B cell (primary cell): ENCODE results near the gene SWSAP1. TPM values are rescaled to one million over a fixed set of nuclear protein-coding genes. Genes with fewer than 3 reads are reported as not detected.
A peak's percentile ranks its signal among the peaks of the same experiment; 100 is the strongest.

Source experiments
- ATAC-seq: fragments of 200-7000 bp; cut with Tn5 transposase; one replicate; pipeline ENCODE4 v1.10.0; 2021; ENCODE audit warnings: low read depth, mild to moderate bottlenecking, moderate number of reproducible peaks, moderate library complexity
- CTCF ChIA-PET: fragments of 350-600 bp; sonication (Branson Sonifier 250); formaldehyde crosslinking; loops from one replicate; lab custom pipeline; 2021; ENCODE audit warnings: antibody characterized with exemption, inconsistent platforms; lab: Charles Lee
- POLR2A ChIA-PET: fragments of 350-600 bp; sonication (Branson Sonifier 250); formaldehyde crosslinking; loops from one replicate; lab custom pipeline; 2021; ENCODE audit warnings: antibody characterized with exemption; lab: Charles Lee
- DNase-seq: peaks from one replicate; pipeline ENCODE4 v3.0.0; 2013
- H2AFZ ChIP-seq: 2 replicates; pipeline ENCODE4 v1.6.1; 2012; ENCODE audit warnings: mild to moderate bottlenecking, low read depth, low read length; ENCODE audit not compliant: insufficient read depth, poor library complexity, severe bottlenecking
- H3K27ac ChIP-seq, 2 donors: 1 replicate in 1 of 2; 2 replicates in 1 of 2; pipeline ENCODE4 v1.5.1; 2012 to 2013; ENCODE audit warnings: low read length in 2 of 2, mild to moderate bottlenecking in 2 of 2, moderate library complexity in 1 of 2
- H3K27me3 ChIP-seq, 4 experiments: fragments of 200-600 bp in 1 of 4; sonication (generic) in 1 of 4; replicated peaks in 1 of 4; 1 replicate in 2 of 4; 2 replicates in 2 of 4; pipeline versions ENCODE4 v1.6.1 to v1.7.0; 2013 to 2016; ENCODE audit warnings: low read length in 3 of 4, mild to moderate bottlenecking in 2 of 4, mixed read lengths in 1 of 4, moderate library complexity in 1 of 4; ENCODE audit not compliant: insufficient read depth in 4 of 4, control insufficient read depth in 3 of 4; ENCODE audit errors: control extremely low read depth in 1 of 4
- H3K36me3 ChIP-seq, 2 experiments: replicated peaks in 1 of 2; 1 replicate in 1 of 2; 2 replicates in 1 of 2; pipeline versions ENCODE4 v1.6.1 to v1.7.1; 2013; ENCODE audit warnings: low read length in 1 of 2; ENCODE audit not compliant: insufficient read depth in 2 of 2, control insufficient read depth in 1 of 2; ENCODE audit errors: control extremely low read depth in 1 of 2, extremely low read depth in 1 of 2
- H3K4me1 ChIP-seq, 2 donors: fragments of 200-600 bp in 1 of 2; sonication (generic) in 1 of 2; 1 replicate in 1 of 2; 2 replicates in 1 of 2; pipeline versions ENCODE4 v1.5.1 to v1.6.1; 2013 to 2017; ENCODE audit warnings: low read length in 2 of 2; ENCODE audit not compliant: control insufficient read depth in 2 of 2, insufficient read depth in 2 of 2
- H3K4me2 ChIP-seq: replicated peaks from 2 replicates; pipeline ENCODE3; 2012; ENCODE audit warnings: mild to moderate bottlenecking, low read depth, low read length; ENCODE audit not compliant: poor library complexity, severe bottlenecking
- H3K4me3 ChIP-seq, 5 experiments: fragments of 200-600 bp in 1 of 5; sonication (generic) in 1 of 5; 1 replicate in 3 of 5; 2 replicates in 2 of 5; pipeline versions ENCODE4 v1.5.1 to v1.7.0; 2011 to 2016; ENCODE audit warnings: low read length in 4 of 5, mild to moderate bottlenecking in 4 of 5, low read depth in 2 of 5, control low read depth in 1 of 5, moderate library complexity in 1 of 5; ENCODE audit not compliant: insufficient read depth in 1 of 5; ENCODE audit errors: control extremely low read depth in 1 of 5, extremely low read depth in 1 of 5
- H3K79me2 ChIP-seq: fragments of 200-600 bp; sonication (generic); one replicate; pipeline ENCODE4 v1.6.0; 2016; ENCODE audit warnings: low read length; ENCODE audit not compliant: control insufficient read depth, insufficient read depth
- H3K9ac ChIP-seq: fragments of 200-600 bp; sonication (generic); 2 replicates; pipeline ENCODE4 v1.6.1; 2017; ENCODE audit warnings: mild to moderate bottlenecking, low read length, moderate library complexity
- H3K9me3 ChIP-seq, 3 donors: one replicate each; pipeline versions ENCODE4 v1.6.1 to v1.7.1; 2013; ENCODE audit warnings: low read length in 2 of 3; ENCODE audit not compliant: control insufficient read depth in 2 of 3, insufficient read depth in 1 of 3; ENCODE audit errors: control extremely low read depth in 1 of 3
- H4K20me1 ChIP-seq: 2 replicates; pipeline ENCODE4 v1.6.0; 2012; ENCODE audit warnings: mild to moderate bottlenecking, low read length; ENCODE audit not compliant: insufficient read depth, control insufficient read depth, poor library complexity, severe bottlenecking
- H3K27ac Mint-ChIP-seq: one replicate; pipeline ENCODE4 v1.8.0; 2021; ENCODE audit warnings: mixed read lengths
- H3K27me3 Mint-ChIP-seq: one replicate; pipeline ENCODE4 v1.8.0; 2021; ENCODE audit warnings: mixed read lengths
- H3K4me1 Mint-ChIP-seq: one replicate; pipeline ENCODE4 v1.8.0; 2021; ENCODE audit warnings: mixed read lengths
- H3K4me3 Mint-ChIP-seq: one replicate; pipeline ENCODE4 v1.8.0; 2021; ENCODE audit warnings: mixed read lengths
- H3K9me3 Mint-ChIP-seq: one replicate; pipeline ENCODE4 v1.8.0; 2022; ENCODE audit warnings: mixed read lengths; ENCODE audit not compliant: insufficient read depth
- EZH2 ChIP-seq: IDR thresholded peaks from 2 replicates; pipeline ENCODE4 v1.6.1; 2012; ENCODE audit warnings: borderline replicate concordance, low read depth, mild to moderate bottlenecking, moderate library complexity, low read length; ENCODE audit not compliant: insufficient read depth, poor library complexity, severe bottlenecking
- WGBS: methylation state at CpG from one replicate; pipeline ENCODE4 v1.1.5; 2013; ENCODE audit warnings: missing lambda C conversion rate; ENCODE audit not compliant: insufficient coverage; 5-methylcytosine and 5-hydroxymethylcytosine counted together
- intact Hi-C: fragments of 100-400 bp; cut with micrococcal nuclease; formaldehyde crosslinking; loops from one replicate; pipeline ENCODE4 v1.10.0; 2022
- polyA plus RNA-seq: library from polyadenylated mRNA; depleted of rRNA; stranded (reverse); fragments of >200 nt; gene quantifications from 2 replicates; pipeline ENCODE4 v1.2.3, GENCODE V29; 2012
- total RNA-seq, 2 donors: library from RNA; stranded (reverse); fragments of 120-200 nt in 1 of 2; gene quantifications; 1 replicate in 1 of 2; 2 replicates in 1 of 2; pipeline versions ENCODE4 v1.2.3 to v1.2.4, GENCODE V29; 2013 to 2022
- TF ChIP-seq, protein P1 (sequence below): fragments of 200-600 bp; IDR thresholded peaks from one replicate; pipeline ENCODE4 v1.8.0; 2022; ENCODE audit warnings: antibody characterized with exemption, mild to moderate bottlenecking

SWSAP1 gene
- total and polyA plus RNA-seq, 2 donors (not counting 1 experiment from before 2014, with no cell fraction given) = 5.0 to 7.6 TPM

- TF ChIP-seq EZH2 = no peak
- TF ChIP-seq, protein P1, sequence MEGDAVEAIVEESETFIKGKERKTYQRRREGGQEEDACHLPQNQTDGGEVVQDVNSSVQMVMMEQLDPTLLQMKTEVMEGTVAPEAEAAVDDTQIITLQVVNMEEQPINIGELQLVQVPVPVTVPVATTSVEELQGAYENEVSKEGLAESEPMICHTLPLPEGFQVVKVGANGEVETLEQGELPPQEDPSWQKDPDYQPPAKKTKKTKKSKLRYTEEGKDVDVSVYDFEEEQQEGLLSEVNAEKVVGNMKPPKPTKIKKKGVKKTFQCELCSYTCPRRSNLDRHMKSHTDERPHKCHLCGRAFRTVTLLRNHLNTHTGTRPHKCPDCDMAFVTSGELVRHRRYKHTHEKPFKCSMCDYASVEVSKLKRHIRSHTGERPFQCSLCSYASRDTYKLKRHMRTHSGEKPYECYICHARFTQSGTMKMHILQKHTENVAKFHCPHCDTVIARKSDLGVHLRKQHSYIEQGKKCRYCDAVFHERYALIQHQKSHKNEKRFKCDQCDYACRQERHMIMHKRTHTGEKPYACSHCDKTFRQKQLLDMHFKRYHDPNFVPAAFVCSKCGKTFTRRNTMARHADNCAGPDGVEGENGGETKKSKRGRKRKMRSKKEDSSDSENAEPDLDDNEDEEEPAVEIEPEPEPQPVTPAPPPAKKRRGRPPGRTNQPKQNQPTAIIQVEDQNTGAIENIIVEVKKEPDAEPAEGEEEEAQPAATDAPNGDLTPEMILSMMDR = no peak
- Mint-ChIP-seq H3K4me3 (peak overlapping the region; percentile 84), H3K27me3 (peaks cover 18% of the 10 kb centered on the region), H3K27ac (peak overlapping the region; percentile 61), H3K9me3 (no peaks in the 10 kb centered on the region), H3K4me1 (peaks cover 52% of the 10 kb centered on the region)
- Histone ChIP-seq H2AFZ (peak overlapping the region; percentile 69), H3K4me2 (peak overlapping the region; percentile 76), H3K9ac (peak overlapping the region; percentile 54), H3K27ac (peak overlapping the region in 1 of 2 donors; percentile 4), H3K9me3 (peaks cover 0 to 47% (median 0%) of the 10 kb centered on the region in 3 donors), H3K79me2 (no peaks in the 10 kb centered on the region), H3K4me1 (peaks cover 55 to 61% of the 10 kb centered on the region in 2 donors), H3K4me3 (peak overlapping the region in 4 of 5 experiments; percentile 40 to 57 (median 46)), H3K36me3 (no peaks in the 10 kb centered on the region), H4K20me1 (no peaks in the 10 kb centered on the region), H3K27me3 (peaks cover 0 to 50% (median 24%) of the 10 kb centered on the region in 4 experiments)
- ATAC-seq (peak; percentile 48), DNase-seq (no peak)
- intact Hi-C loops = loop anchor here (1.0 to 5.0 kb wide), 4 partner anchors 14 to 374 kb away; partner anchors contain the start of genes ODAD3 and PRKCSH
- POLR2A ChIA-PET = interaction anchor here (0.5 to 3.0 kb wide), 11 partner anchors 10 to 1226 kb away, joined by 3 to 16 read pairs (median 5); partner anchors contain the start of genes ODAD3, PRKCSH and SWSAP1
- 8% methylated on average over 34 of the region's 36 CpGs for WGBS
- CTCF ChIA-PET = interaction anchor here (0.9 to 5.4 kb wide), 11 partner anchors 14 to 1556 kb away, joined by 3 to 41 read pairs (median 3); partner anchors contain the start of genes EPOR, ODAD3, PRKCSH and SWSAP1
These were observed 47.1 kb downstream of the SWSAP1 start for GRCh38 chr19:11421371-11422098.
